EL (cell line): Measurements from ENCODE around the gene DYNLT2B.
"Not testable (repeated sequence)": the region's sequence is repeated elsewhere in the genome, so short reads cannot be mapped to it uniquely, and the experiment has no call there.

Source experiments
- DNase-seq: peaks from one replicate; pipeline ENCODE4 v3.0.0-alpha.2; 2016

DYNLT2B gene

GRCh38 chr3:196268284-196269163, 49.5 kb downstream of the DYNLT2B start:
- peak; percentile 82 for DNase-seq

DNA sequence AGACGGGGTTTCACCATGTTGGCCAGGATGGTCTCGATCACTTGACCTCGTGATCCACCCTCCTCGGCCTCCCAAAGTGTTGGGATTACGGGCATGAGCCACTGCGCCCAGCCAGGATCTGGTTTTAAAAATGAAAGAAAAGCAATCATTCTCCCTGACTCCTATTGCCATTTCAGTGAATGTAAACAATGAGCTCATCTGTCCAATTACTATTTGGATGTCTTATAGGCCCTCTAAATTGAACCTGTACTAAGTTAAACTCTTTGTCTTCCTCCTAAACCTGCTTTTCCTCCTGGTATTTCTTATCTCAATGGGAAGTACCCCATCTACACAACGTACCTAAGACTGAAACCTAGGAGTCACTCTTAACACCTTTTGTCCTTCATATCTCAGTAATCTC, 54.2 kb downstream of the DYNLT2B start:
- DNase-seq, result no peak

DNA sequence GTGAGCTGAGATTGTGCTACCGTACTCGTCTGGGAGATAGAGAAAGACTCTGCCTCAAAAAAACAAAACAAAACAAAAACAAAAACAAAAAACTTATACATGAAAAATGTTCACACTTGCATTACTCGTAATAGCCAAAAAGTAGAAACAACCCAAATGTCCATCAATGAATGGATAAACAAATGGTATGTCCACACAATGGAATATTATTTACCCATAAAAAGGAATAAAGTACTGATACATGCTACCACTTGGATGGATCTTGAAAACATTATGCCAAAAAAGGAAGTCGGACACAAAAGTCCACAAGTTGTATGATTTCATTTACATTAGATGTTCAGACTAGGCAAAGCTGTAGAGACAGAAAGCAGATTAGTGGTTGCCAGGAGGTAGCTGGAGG, 57.3 kb downstream of the DYNLT2B start:
- no peak for DNase-seq

DNA sequence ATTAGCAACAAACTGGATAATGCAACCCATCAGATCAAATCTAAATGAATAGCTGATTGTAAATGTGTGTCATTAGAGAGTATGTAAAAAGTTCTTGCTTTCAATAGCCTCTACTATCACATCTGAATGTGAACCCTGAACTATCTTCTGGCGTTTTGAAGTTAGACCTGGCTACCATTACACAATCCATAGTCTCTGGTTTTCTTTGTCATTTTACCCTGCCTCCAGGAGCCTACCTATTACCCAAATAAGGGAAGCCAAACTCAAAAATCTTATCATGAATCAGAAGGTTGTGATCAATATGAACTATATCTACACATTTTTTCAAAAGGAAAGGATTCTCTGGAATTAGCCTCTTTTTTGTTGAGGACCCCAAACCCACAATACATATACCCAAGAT, 62.3 kb downstream of the DYNLT2B start:
- DNase-seq, result no peak

DNA sequence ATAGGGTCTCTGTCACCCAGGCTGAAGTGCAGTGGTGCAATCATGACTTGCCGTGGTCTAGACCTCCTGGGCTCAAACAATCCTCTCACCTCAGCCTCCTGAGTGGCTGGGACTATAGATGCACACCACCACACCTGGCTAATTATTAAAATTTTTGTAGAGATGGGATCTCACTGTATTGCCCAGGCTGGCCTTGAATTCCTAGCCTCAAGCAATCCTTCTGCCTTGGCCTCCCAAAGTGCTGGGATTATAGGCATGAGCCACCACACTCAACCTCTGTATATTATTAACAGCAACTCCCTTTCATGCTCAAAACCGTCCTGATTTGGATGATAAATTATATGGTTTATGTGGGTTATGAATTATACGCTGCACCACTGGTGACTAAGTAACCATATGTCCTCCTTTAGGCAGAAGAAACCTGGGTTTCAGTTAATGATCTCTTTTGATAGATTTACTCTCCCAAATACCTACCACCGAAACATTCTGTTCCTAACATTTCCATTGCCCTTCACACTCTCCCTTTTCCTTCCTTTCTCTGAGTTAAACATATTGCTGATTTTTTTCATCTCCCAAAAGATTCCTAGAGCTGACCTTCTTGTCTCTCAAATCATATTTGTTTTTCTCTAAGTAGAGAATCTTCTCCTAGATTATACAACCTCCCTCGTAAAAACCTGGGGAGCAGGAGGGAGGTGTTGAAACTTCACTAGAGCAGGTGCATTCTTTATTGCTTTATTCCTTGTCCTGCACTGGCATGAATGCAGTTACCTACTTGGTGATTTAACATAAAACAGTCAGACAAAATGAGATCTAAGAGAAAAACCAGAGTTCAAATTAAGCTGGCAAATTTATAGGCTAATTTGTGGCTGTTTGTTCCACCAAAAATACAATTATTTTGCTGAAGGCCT, 63.4 kb downstream of the DYNLT2B start:
- no peak for DNase-seq

DNA sequence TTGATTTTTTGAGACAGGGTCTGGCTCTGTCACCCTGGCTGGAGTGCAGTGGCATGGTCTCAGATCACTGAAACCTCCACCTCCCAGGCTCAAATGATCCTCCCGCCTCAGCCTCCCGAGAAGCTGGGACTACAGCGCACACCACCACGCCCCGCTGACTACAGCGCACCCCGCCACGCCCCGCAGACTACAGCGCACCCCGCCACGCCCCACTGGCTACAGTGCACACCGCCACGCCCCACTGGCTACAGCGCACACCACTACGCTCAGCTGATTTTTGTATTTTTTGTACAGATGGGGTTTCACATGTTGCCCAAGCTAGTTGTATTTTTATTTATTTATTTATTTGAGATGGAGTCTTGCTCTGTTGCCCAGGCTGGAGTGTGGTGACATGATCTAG, 66.1 kb downstream of the DYNLT2B start:
- DNase-seq, result no peak

- peak; percentile 85 for DNase-seq
Measured at GRCh38 chr3:196246612-196247308, 71.3 kb downstream of the DYNLT2B start.

DNA sequence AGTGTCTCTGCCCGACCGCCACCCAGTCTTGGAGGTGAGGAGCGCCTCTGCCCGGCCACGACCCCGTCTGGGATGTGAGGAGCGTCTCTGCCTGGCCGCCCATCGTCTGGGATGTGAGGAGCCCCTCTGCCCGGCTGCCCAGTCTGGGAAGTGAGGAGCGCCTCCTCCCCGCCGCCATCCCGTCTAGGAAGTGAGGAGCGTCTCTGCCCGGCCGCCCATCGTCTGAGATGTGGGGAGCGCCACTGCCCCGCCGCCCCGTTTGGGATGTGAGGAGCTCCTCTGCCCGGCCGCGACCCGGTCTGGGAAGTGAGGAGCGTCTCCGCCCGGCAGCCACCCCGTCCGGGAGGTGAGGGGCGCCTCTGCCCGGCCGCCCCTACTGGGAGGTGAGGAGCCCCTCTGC, 73.9 kb downstream of the DYNLT2B start:
- not testable (repeated sequence) for DNase-seq

DNA sequence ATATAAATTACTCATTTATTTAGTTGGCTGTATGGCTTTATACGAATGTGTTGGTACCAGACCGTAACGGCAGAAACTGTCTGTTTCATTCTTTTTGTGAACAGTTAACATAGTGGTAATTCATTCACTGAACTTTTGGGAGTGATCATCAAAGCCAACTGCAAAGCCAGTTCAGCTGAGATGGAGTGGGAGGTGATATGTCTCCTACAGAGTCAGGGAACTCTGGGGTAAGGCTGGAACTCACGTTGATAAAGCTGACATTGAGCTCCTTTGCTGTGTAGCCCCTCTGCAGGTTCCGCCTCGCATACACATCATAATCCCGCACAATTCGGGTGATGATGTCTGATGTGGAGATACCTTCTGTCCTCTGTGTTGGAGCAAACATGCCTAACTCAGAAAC, 76.3 kb downstream of the DYNLT2B start:
- DNase-seq, result no peak
